ENCODE results near the gene GNPTG. TPM values are rescaled to one million over a fixed set of nuclear protein-coding genes. Genes with fewer than 3 reads are reported as not detected.

The GNPTG gene
- total RNA-seq, 1 experiment from 2014 or later: 37.3 TPM

DNA sequence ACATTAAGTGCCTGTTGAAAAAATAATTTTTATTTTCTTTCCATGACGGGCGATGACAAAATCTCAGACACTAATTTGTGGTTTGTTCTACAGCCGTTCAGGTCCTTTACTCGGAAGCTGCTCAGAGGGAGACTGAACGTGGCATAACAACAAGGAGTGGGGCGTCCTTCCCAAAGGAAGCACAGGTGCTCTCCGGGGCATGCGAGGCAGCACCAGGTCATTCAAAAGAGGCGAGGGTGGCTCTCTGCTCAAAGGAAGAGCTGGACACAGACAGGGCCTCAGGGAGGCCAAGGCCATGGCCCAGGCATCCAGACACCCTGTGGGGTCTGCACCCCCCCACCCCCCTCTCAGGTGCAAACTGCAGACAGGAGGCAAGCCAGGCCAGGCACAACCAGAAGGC lies 46.6 kb downstream of the GNPTG start:
- no peaks in the 10 kb centered on the region for H3K4me1 Mint-ChIP-seq (ENCODE audit: low read depth, unreplicated experiment)
- H3K4me3 Mint-ChIP-seq (ENCODE audit: unreplicated experiment): no peak overlapping the region
- H3K27me3 ChIP-seq (replicated peaks; ENCODE audit: control insufficient read depth, insufficient read depth, low read length): no peaks in the 10 kb centered on the region
- H3K9me3 Mint-ChIP-seq (ENCODE audit: unreplicated experiment): no peaks in the 10 kb centered on the region
- peaks cover 13% of the 10 kb centered on the region for H3K36me3 Mint-ChIP-seq (ENCODE audit: insufficient read depth, unreplicated experiment)
- TF ChIP-seq CTCF (IDR thresholded peaks at IDR 0.05; ENCODE audit: insufficient read depth in 1 of 2, low read depth in 1 of 2, low read length in 1 of 2, severe bottlenecking in 1 of 2, unreplicated experiment in 1 of 2): no peak
- H3K4me3 ChIP-seq (ENCODE audit: low read depth, low read length): no peak overlapping the region
- no TSS peak for BruUV-seq (replicated peaks)
- CTCF ChIA-PET: no interaction called here
- H3K36me3 ChIP-seq (ENCODE audit: control insufficient read depth, insufficient read depth, low read length): no peaks in the 10 kb centered on the region
- intact Hi-C loops (cut with micrococcal nuclease; ENCODE audit: unreplicated experiment): no loop called here
- H3K27ac Mint-ChIP-seq (ENCODE audit: unreplicated experiment): no peak overlapping the region
- POLR2A ChIA-PET: no interaction called here
- no peaks in the 10 kb centered on the region for H3K4me1 ChIP-seq
- H3K27me3 Mint-ChIP-seq (ENCODE audit: insufficient read depth, unreplicated experiment): no peaks in the 10 kb centered on the region
- H3K9me3 ChIP-seq: no peaks in the 10 kb centered on the region
- no peak for DNase-seq

- H3K4me3 ChIP-seq (ENCODE audit: low read depth, low read length): no peak overlapping the region
- intact Hi-C loops (cut with micrococcal nuclease; ENCODE audit: unreplicated experiment): no loop called here
- H3K4me1 ChIP-seq: no peaks in the 10 kb centered on the region
- BruUV-seq (replicated peaks): no TSS peak
- H3K9me3 ChIP-seq: no peaks in the 10 kb centered on the region
- no peaks in the 10 kb centered on the region for H3K36me3 ChIP-seq (ENCODE audit: control insufficient read depth, insufficient read depth, low read length)
- no peak for DNase-seq
- no peaks in the 10 kb centered on the region for H3K4me1 Mint-ChIP-seq (ENCODE audit: low read depth, unreplicated experiment)
- no peak overlapping the region for H3K27ac Mint-ChIP-seq (ENCODE audit: unreplicated experiment)
- ChIA-PET POLR2A (no interaction called here), CTCF (no interaction called here)
- no peaks in the 10 kb centered on the region for H3K27me3 Mint-ChIP-seq (ENCODE audit: insufficient read depth, unreplicated experiment)
- no peaks in the 10 kb centered on the region for H3K9me3 Mint-ChIP-seq (ENCODE audit: unreplicated experiment)
- TF ChIP-seq CTCF (IDR thresholded peaks at IDR 0.05; ENCODE audit: insufficient read depth in 1 of 2, low read depth in 1 of 2, low read length in 1 of 2, severe bottlenecking in 1 of 2, unreplicated experiment in 1 of 2): no peak
- H3K4me3 Mint-ChIP-seq (ENCODE audit: unreplicated experiment): no peak overlapping the region
- no peaks in the 10 kb centered on the region for H3K27me3 ChIP-seq (replicated peaks; ENCODE audit: control insufficient read depth, insufficient read depth, low read length)
- H3K36me3 Mint-ChIP-seq (ENCODE audit: insufficient read depth, unreplicated experiment): peaks cover 13% of the 10 kb centered on the region
Measured at GRCh38 chr16:1398826-1399581, 47.3 kb downstream of the GNPTG start.

GRCh38 chr16:1401061-1401757 lies 49.5 kb downstream of the GNPTG start:
- no peaks in the 10 kb centered on the region for H3K9me3 ChIP-seq
- no peaks in the 10 kb centered on the region for H3K27me3 Mint-ChIP-seq (ENCODE audit: insufficient read depth, unreplicated experiment)
- H3K4me1 Mint-ChIP-seq (ENCODE audit: low read depth, unreplicated experiment): no peaks in the 10 kb centered on the region
- no TSS peak for BruUV-seq (replicated peaks)
- H3K4me3 Mint-ChIP-seq (ENCODE audit: unreplicated experiment): no peak overlapping the region
- H3K4me1 ChIP-seq: no peaks in the 10 kb centered on the region
- H3K36me3 ChIP-seq (ENCODE audit: control insufficient read depth, insufficient read depth, low read length): no peaks in the 10 kb centered on the region; the same call in 1 of the 2 replicates
- ChIA-PET CTCF (no interaction called here), POLR2A (no interaction called here)
- no peak for TF ChIP-seq CTCF (IDR thresholded peaks at IDR 0.05; ENCODE audit: insufficient read depth in 1 of 2, low read depth in 1 of 2, low read length in 1 of 2, severe bottlenecking in 1 of 2, unreplicated experiment in 1 of 2)
- H3K9me3 Mint-ChIP-seq (ENCODE audit: unreplicated experiment): no peaks in the 10 kb centered on the region
- H3K27me3 ChIP-seq (replicated peaks; ENCODE audit: control insufficient read depth, insufficient read depth, low read length): no peaks in the 10 kb centered on the region
- peaks cover 13% of the 10 kb centered on the region for H3K36me3 Mint-ChIP-seq (ENCODE audit: insufficient read depth, unreplicated experiment)
- H3K27ac Mint-ChIP-seq (ENCODE audit: unreplicated experiment): no peak overlapping the region
- no peak for DNase-seq
- intact Hi-C loops (cut with micrococcal nuclease; ENCODE audit: unreplicated experiment): no loop called here
- H3K4me3 ChIP-seq (ENCODE audit: low read depth, low read length): no peak overlapping the region
